ENCODE measurements around the gene ZNF76.

ZNF76 gene

GRCh38 chr6:35259194-35259947, at the start of gene ZNF76:
TSS of gene ZNF76 (plus strand) at chr6:35259735. CDS start at chr6:35281152, 21,417 bp downstream.
- DNase-seq = peak; percentile 94

GRCh38 chr6:35213298-35213791, 46.2 kb upstream of the ZNF76 start:
- no peak for DNase-seq

DNA sequence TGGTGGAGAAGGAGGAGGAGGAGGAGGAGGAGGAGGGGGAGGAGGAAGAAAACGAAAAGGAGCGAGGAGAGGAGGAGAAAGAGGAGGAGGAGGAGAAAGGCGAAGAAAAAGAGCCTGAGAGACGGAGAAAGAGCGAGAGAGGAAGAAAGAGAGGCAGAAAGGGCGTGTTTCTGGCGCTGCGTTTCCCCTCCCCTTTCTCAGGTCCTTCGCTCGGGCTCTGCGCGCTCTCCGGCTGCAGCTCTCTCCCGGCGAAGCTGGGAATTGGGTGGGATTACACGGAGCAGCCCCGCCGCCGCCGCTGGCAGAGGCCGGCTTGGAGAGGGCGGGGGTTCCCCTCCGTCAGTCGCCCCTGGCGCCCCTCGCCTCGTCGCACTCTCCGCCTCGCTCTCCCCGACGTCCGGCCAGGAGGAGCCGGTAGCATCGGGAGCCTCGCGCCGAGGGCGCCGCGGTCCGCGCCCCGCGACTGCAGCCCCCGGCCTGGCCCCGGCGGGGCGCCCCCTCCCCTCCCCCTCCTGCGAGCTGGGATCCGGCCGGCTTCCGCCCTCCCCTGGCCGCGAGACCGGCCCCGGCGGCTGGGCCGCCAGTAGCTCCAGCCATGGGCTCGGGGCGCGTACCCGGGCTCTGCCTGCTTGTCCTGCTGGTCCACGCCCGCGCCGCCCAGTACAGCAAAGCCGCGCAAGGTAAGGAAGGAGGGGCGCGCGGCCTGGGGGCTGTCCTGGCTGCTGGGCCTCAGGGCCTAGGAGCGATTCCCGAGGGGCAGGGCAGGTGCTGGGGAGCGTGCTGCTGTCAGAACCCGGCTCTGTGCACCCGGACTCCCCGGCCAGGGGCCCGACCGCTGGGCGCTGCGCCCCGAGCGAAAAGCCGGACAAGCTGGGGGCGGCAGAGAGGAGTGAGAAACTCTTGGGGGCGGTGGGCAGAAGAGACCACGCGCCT, 45.4 kb upstream of the ZNF76 start, which contains the start of gene SCUBE3:
Gene SCUBE3, plus strand, starts transcription at position 133 of the 933 bp plus-strand sequence. Its CDS starts 463 bp downstream, at position 596.
- DNase-seq = peak; percentile 20

GRCh38 chr6:35214869-35215664, 44.5 kb upstream of the ZNF76 start:
- DNase-seq = no peak

DNA sequence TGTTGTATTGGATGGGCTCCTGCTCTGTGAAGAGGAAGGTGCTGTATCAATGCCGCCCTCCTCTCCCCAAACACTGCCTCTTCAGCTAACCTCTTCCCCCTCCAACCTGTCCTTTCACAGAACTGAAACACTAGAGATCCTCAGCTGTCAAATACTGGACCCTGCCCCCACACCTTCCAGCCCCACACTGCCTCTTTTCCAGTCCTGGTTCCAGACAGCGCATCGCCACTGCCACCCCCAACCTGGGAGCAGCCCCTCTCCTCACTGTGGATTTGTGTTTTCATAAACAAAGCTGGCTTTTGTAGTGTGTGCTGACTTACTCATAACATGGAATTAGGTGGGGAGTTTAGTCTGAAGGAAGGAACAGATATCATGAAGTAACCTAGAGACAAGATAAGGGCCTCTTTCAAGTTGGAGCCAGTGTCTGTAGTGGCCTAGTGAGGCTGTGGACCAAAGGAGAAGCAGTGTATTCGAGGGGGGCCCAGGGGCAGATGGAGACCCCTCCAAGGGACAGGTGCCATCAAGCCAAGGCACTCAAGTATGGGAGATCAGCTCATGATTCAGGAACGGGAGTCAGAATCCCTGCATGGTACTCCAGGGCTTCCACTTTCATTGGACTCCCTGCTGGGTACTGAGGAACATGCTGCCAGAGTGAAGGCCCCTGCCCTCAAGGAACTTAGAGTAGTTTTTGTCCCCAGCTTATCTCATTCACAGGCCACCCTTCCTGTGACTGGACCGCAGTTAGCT, 43.7 kb upstream of the ZNF76 start:
- DNase-seq = no peak

- no peak for DNase-seq
These were observed 43.2 kb upstream of the ZNF76 start for GRCh38 chr6:35216412-35216732.

DNA sequence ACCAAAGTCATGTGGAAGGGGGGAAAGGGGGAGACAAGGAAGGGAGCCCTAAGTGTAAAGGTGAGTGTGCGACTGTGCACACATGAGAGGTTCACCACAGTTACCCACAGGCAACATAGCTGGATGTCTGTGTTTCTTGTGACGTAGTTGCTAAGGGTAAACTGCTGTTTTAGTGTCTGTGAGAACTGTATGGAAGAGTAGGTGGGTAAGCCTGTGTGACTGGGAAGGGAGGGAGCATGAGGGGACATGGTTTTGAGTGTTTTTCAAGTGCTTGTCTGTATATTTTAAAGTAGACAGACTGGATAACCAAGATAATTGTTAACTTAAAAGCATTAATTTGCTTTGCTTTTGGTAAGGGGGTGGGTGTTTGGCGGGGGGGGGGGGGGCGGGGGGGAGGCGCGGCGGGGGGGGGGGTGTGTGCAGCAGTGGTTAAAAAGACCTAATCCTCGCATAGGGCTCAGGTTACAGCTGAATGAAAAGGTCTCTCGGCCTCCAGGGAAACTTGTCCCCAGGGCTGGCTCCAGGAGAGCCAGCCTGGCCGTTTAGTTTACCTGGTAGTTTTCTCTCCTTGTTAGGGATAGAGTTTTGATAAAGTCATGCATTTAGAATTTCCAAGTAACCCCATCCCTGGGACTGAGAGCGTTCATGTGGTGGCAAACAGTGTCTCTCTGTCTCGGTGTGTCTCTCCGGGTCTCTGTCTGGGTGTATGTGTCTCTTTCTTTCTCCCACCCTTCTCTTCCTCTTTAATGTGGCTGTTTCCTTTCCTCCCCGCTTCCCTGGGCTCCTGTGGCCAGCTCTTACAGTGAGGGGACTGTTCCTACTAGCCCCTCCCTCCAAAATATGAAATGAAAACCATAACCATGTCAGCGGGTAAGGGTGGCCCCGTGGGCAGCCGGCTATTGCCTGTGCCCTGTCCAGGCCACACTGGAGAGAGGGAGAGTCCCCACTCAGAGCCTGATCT, 42.4 kb upstream of the ZNF76 start:
- DNase-seq = peak; percentile 15

- DNase-seq = no peak
These were observed 41.5 kb upstream of the ZNF76 start for GRCh38 chr6:35218021-35218420.

DNA sequence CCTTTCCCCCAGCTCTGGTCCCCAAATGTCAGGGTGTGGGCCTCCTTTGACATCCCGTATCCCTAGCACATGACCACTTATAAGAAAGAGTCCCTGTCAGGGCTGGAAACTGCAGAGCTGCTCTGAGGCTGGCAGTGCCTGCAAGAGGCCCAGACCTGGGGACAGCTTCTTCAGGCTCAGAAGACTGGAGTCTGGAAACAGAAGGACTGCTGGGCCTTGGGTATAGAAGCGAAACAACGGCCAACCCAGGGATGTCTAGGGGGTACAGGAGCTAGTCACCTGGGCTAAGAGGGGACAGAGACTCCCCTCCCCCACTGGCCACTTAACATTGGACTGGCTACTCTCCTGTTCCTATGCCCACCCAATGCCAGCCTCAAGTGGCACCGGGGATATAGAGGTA, 41.1 kb upstream of the ZNF76 start:
- no peak for DNase-seq

GRCh38 chr6:35219683-35220326, 39.7 kb upstream of the ZNF76 start:
- DNase-seq = peak; percentile 58

GRCh38 chr6:35220711-35221110, 38.8 kb upstream of the ZNF76 start:
- DNase-seq = no peak

- DNase-seq = no peak
These were observed 36.1 kb upstream of the ZNF76 start for GRCh38 chr6:35223396-35223795.

DNA sequence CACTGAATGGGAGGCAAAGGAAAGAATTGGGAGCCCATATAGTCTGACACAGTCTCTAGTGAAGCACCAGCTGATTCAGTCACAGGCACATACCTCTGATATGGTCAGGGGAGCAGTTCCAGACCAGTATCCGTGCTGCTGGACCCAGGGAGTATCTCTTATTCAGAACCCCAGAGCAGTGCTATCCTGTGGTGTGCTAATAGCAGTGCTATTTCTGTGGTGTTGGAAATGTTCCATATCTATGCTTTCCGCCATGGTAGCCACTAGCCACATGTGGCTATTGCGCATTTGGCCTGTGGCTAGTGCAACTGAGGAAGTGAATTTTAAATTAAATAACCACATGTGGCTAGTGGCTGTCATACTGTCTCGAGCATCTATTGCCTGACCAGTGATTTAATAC, 34.8 kb upstream of the ZNF76 start:
- DNase-seq = no peak

- DNase-seq = peak; percentile 63
These were observed 31.1 kb upstream of the ZNF76 start for GRCh38 chr6:35228481-35228880.

- DNase-seq = no peak
These were observed 30.2 kb upstream of the ZNF76 start for GRCh38 chr6:35229304-35229703.

DNA sequence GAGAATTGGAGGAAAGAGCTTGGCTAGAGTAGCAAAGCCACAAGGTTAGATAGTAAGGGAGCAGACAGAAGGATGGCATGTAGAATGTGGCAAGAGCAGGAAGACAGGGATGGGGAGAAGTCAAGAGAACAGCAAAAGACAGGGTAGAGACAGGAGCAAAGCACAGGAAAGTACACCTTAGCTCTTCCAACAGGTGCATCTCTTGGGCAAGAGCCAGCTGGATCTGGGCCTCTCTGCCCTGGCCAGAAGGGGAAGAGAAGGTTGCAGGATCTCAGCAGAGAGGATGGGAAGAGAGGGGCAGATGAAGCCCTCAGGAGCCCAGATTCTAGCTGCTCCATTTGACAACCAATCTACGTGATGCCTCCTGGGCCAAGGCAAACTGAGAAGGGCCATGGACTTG, 29.0 kb upstream of the ZNF76 start:
- no peak for DNase-seq

GRCh38 chr6:35230950-35231349, 28.6 kb upstream of the ZNF76 start:
- no peak for DNase-seq

GRCh38 chr6:35231563-35231962, 28.0 kb upstream of the ZNF76 start:
- no peak for DNase-seq

GRCh38 chr6:35234901-35235300, 24.6 kb upstream of the ZNF76 start:
- DNase-seq = no peak

DNA sequence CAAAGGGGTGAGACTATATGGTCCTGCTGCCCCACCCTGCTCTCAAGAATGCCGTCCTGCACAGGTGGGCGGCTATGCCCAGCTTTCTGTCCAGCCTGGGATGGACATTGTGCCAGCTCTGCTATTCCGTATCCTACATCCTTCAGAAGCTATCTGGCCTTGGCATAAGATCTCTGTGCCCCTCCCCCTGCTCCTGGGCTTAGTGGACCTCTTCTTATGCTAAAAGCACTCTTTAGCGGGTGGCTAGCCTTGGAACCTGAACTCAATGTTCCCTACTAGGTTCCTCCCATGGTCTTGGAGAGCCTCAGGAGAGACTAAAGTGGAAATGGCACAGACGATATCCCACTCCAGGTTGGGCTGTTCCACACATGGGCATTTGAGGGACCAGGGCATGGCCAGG, 23.3 kb upstream of the ZNF76 start:
- DNase-seq = no peak

DNA sequence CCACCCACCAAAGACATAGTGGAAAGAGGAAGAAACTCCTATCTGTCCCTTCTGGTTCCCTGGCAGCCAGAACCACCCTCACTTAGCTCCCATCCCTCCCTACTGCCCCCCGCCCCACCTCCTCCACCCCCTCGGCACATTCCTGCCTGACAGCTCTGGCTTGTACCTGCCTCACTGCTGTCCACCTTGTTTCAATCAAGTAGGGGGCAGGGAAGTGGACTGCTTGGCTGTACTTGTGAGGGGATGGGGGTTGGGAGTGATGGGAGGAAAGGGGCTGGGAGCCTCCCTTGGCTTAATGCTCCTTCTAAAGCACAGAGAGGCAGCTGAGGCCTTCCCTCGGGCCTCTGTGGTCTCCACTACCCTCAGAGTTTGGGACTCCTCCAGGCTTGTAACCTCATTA, 22.1 kb upstream of the ZNF76 start:
- DNase-seq = no peak
